Measurements from ENCODE around the gene THEM4. TPM values are rescaled to one million over a fixed set of nuclear protein-coding genes. Genes with fewer than 3 reads are reported as not detected.

The THEM4 gene
- total and polyA plus RNA-seq, 2 of the 8 experiments (the other 6 are each of a cell fraction or from before 2014, with no cell fraction given) = 9.9 to 11.2 TPM

GRCh38 chr1:151893176-151893924, 16.0 kb downstream of the THEM4 start:
- H2AFZ ChIP-seq (ENCODE audit: low read length) = no peak overlapping the region
- H3K23ac ChIP-seq (ENCODE audit: insufficient read length) = no peak overlapping the region
- H3K27ac ChIP-seq (ENCODE audit: low read depth, low read length) = no peak overlapping the region
- H3K36me3 ChIP-seq (ENCODE audit: control insufficient read depth in 2 of 4, insufficient read depth in 4 of 4, low read length in 3 of 4) = peaks cover 0 to 3% (median 0%) of the 10 kb centered on the region in 4 experiments; a peak in 4 of 8 replicates
- H4K91ac ChIP-seq (replicated peaks; ENCODE audit: insufficient read length, low read length) = no peak overlapping the region
- no peaks in the 10 kb centered on the region; the same call in 1 of the 2 replicates for H3K79me1 ChIP-seq (ENCODE audit: low read depth, low read length)
- DNase-seq (ENCODE audit: low read depth in 1 of 2, low spot score in 2 of 2) (no peak), FAIRE-seq (no peak)
- no peaks in the 10 kb centered on the region for H3K27me3 ChIP-seq (replicated peaks in 1 of 4; ENCODE audit: control insufficient read depth in 3 of 4, extremely low read depth in 1 of 4, insufficient read depth in 3 of 4, low read length in 3 of 4)
- H3K4ac ChIP-seq (replicated peaks; ENCODE audit: insufficient read length, low read depth, low read length) = no peak overlapping the region
- no peak overlapping the region for H3K9ac ChIP-seq (replicated peaks in 1 of 4; ENCODE audit: extremely low read depth in 1 of 4, low read depth in 3 of 4, low read length in 3 of 4)
- H2BK5ac ChIP-seq (ENCODE audit: low read depth, low read length) = no peak overlapping the region
- H4K8ac ChIP-seq (ENCODE audit: extremely low read depth, insufficient read depth, low read length) = no peak overlapping the region
- H2BK120ac ChIP-seq (replicated peaks; ENCODE audit: low read depth, low read length) = no peak overlapping the region
- no peak overlapping the region for H2BK12ac ChIP-seq (ENCODE audit: low read depth, low read length)
- TF ChIP-seq ZNF274 (IDR thresholded peaks at IDR 0.05; ENCODE audit: borderline replicate concordance, extremely low read depth, low read length) (no peak), TAF1 (IDR thresholded peaks at IDR 0.05; ENCODE audit: low read depth, low read length) (no peak), KDM1A (IDR thresholded peaks at IDR 0.05; ENCODE audit: borderline replicate concordance, low read length) (no peak), CEBPB (IDR thresholded peaks at IDR 0.05; ENCODE audit: low read depth, low read length) (no peak), CTBP2 (IDR thresholded peaks at IDR 0.05; ENCODE audit: borderline replicate concordance, insufficient read depth, insufficient read length, low read length) (no peak), RFX5 (IDR thresholded peaks at IDR 0.05; ENCODE audit: borderline replicate concordance, low read depth, low read length) (no peak), EGR1 (IDR thresholded peaks at IDR 0.05; ENCODE audit: borderline replicate concordance, low read depth, low read length) (no peak), BCL11A (IDR thresholded peaks at IDR 0.05; ENCODE audit: low read depth in 2 of 2, low read length in 2 of 2) (no peak), NRF1 (IDR thresholded peaks at IDR 0.05; ENCODE audit: low read depth, low read length) (no peak), USF2 (IDR thresholded peaks at IDR 0.05; ENCODE audit: low read length) (no peak), CHD1 (IDR thresholded peaks at IDR 0.05; ENCODE audit: low read depth, low read length) (no peak)
- H3K14ac ChIP-seq (ENCODE audit: insufficient read length) = no peak overlapping the region
- H3K4me2 ChIP-seq (ENCODE audit: insufficient read depth in 1 of 2, low read depth in 2 of 2, low read length in 2 of 2) = no peak overlapping the region
- CTCF ChIA-PET (ENCODE audit: partially characterized antibody) = interaction anchor here (0.6 to 1.7 kb wide), 8 partner anchors 11 to 123 kb away, joined by 3 to 6 read pairs (median 3); partner anchors contain the start of gene THEM4
- no peak overlapping the region for H3K18ac ChIP-seq (ENCODE audit: extremely low read depth, low read length)
- H3K79me2 ChIP-seq (ENCODE audit: control insufficient read depth in 1 of 2, insufficient read depth in 2 of 2, low read length in 2 of 2) = no peaks in the 10 kb centered on the region
- H3K56ac ChIP-seq (replicated peaks; ENCODE audit: insufficient read length, low read depth, low read length) = no peak overlapping the region
- H2BK15ac ChIP-seq (ENCODE audit: low read length) = no peak overlapping the region
- no peak overlapping the region for H2AK5ac ChIP-seq (ENCODE audit: low read depth, low read length)
- WGBS, 2 experiments (ENCODE audit: extremely low coverage in 1 of 2, insufficient coverage in 1 of 2, insufficient read length in 1 of 2, insufficient replicate concordance in 2 of 2, low coverage in 1 of 2, low lambda C conversion rate in 2 of 2, missing lambda C conversion rate in 1 of 2) = 83% methylated on average over 9 of the region's 9 CpGs; no CpG with 5 or more reads in 1 of the 2 experiments
- no peak overlapping the region for H4K5ac ChIP-seq (ENCODE audit: insufficient read length, low read depth, low read length)
- H3K9me3 ChIP-seq (ENCODE audit: insufficient read depth in 2 of 2, low read depth in 1 of 2, low read length in 1 of 2) = no peaks in the 10 kb centered on the region
- H3K4me1 ChIP-seq (replicated peaks in 1 of 4; ENCODE audit: control insufficient read depth in 3 of 4, insufficient read depth in 4 of 4, low read length in 3 of 4) = no peaks in the 10 kb centered on the region
- POLR2A ChIA-PET (ENCODE audit: partially characterized antibody) = no interaction called here
- no peak overlapping the region for H2BK20ac ChIP-seq (ENCODE audit: low read length)
- peaks cover 0 to 2% of the 10 kb centered on the region in 2 experiments for H4K20me1 ChIP-seq (replicated peaks in 1 of 2; ENCODE audit: control insufficient read depth in 1 of 2, insufficient read depth in 2 of 2, low read length in 2 of 2)
- H3K4me3 ChIP-seq (ENCODE audit: extremely low read depth in 1 of 4, insufficient read depth in 2 of 4, low read depth in 3 of 4, low read length in 4 of 4) = no peak overlapping the region
- H3K23me2 ChIP-seq (ENCODE audit: low read depth, low read length) = no peaks in the 10 kb centered on the region
